ENCODE results near the gene ACTL7B. TPM values are rescaled to one million over a fixed set of nuclear protein-coding genes. Genes with fewer than 3 reads are reported as not detected.

Gene ACTL7B
- total and polyA plus RNA-seq, 8 donors = 0.07 TPM; not detected in 7

DNA sequence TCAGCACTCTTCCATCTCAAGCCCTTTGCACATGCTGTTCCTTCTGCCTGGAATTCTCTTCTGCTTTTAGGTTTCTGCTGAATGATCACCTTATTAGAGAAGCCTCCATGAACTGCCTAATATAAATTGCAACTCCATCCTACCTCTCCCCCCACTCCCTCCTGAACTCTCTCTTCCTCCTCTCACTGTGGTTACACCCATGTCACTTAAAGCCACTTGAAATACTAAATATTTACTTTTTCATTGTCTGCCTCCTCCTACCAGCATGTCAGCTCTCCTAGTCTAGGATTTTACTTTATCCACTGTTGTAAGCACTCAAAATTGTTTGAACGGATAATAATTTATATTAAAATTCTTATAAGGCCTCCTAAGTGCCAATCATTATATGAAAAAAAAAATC lies 43.8 kb downstream of the ACTL7B start:
- H3K27ac ChIP-seq = no peak overlapping the region
- H3K9me3 ChIP-seq = no peaks in the 10 kb centered on the region
- ATAC-seq = peak; percentile 82
- peaks cover 5 to 18% of the 10 kb centered on the region in 2 donors for H3K4me1 ChIP-seq
- no peaks in the 10 kb centered on the region for H3K27me3 ChIP-seq
- TF ChIP-seq, protein P1, sequence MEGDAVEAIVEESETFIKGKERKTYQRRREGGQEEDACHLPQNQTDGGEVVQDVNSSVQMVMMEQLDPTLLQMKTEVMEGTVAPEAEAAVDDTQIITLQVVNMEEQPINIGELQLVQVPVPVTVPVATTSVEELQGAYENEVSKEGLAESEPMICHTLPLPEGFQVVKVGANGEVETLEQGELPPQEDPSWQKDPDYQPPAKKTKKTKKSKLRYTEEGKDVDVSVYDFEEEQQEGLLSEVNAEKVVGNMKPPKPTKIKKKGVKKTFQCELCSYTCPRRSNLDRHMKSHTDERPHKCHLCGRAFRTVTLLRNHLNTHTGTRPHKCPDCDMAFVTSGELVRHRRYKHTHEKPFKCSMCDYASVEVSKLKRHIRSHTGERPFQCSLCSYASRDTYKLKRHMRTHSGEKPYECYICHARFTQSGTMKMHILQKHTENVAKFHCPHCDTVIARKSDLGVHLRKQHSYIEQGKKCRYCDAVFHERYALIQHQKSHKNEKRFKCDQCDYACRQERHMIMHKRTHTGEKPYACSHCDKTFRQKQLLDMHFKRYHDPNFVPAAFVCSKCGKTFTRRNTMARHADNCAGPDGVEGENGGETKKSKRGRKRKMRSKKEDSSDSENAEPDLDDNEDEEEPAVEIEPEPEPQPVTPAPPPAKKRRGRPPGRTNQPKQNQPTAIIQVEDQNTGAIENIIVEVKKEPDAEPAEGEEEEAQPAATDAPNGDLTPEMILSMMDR (IDR thresholded peaks at IDR 0.05) = no peak
- no peak overlapping the region for H3K4me3 ChIP-seq
- peak in 2 of 4 donors; percentile 4 to 16 for DNase-seq
- no peaks in the 10 kb centered on the region for H3K36me3 ChIP-seq
- intact Hi-C loops (cut with DNase I) = no loop called here

DNA sequence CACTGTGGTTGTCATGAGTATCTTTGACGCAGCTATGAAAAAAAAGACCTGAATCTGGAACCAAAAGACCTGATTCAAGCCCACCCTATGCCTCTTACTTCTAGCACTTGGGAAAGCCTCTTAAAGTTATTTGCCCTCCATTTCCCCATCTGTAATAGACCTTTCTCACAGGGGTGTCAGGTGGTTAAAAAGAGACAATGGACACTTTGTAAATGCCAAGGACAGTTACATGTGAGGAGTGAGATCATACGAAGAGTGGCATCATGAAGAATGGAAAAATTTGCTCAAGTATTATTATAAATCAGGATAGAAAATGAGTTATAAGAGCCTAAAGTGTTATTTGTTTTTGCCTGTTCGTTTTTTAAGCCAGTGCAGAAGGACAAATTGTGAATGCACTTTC lies 46.5 kb downstream of the ACTL7B start:
- intact Hi-C loops (cut with DNase I) = no loop called here
- Histone ChIP-seq H3K27ac (no peak overlapping the region), H3K27me3 (no peaks in the 10 kb centered on the region), H3K9me3 (no peaks in the 10 kb centered on the region), H3K4me1 (peaks cover 5 to 7% of the 10 kb centered on the region in 2 donors), H3K36me3 (no peaks in the 10 kb centered on the region), H3K4me3 (no peak overlapping the region)
- no peak for ATAC-seq
- DNase-seq = no peak
- TF ChIP-seq, protein P1 (IDR thresholded peaks at IDR 0.05) = no peak

Other genes starting within 250 kb of the ACTL7B start
- not detected for gene ACTL7A, start 6.3 kb upstream of the ACTL7B start, total RNA-seq
- gene ACTL7A, start 6.3 kb upstream of the ACTL7B start, polyA plus RNA-seq (ENCODE audit: insufficient read length in 6 of 6) = not detected
- 10 to 100 TPM; 22.9 to 25.1 TPM for gene ELP1, start 78.1 kb upstream of the ACTL7B start, total RNA-seq
- 10 to 100 TPM; 42.4 to 50.6 (median 45.2) TPM for gene ELP1, start 78.1 kb upstream of the ACTL7B start, polyA plus RNA-seq (ENCODE audit: insufficient read length in 6 of 6)
- gene ABITRAM, start 78.4 kb upstream of the ACTL7B start, total RNA-seq = 10 to 100 TPM; 13.1 to 17.1 TPM
- gene ABITRAM, start 78.4 kb upstream of the ACTL7B start, polyA plus RNA-seq (ENCODE audit: insufficient read length in 6 of 6) = 10 to 100 TPM; 28.1 to 32.0 (median 30.4) TPM
- gene CTNNAL1, start 157.5 kb upstream of the ACTL7B start, total RNA-seq = 10 to 100 TPM; 47.7 to 48.0 TPM
- gene CTNNAL1, start 157.5 kb upstream of the ACTL7B start, polyA plus RNA-seq (ENCODE audit: insufficient read length in 6 of 6) = 100 to 1,000 TPM in 1 of 6 donors, 10 to 100 TPM in 5; 78.7 to 102 (median 92.7) TPM

Data from left lung (tissue), 10 donors.